HepG2 (cell line): ENCODE data around the gene NEDD4L. TPM values are rescaled to one million over a fixed set of nuclear protein-coding genes. Genes with fewer than 3 reads are reported as not detected.

Experiments
- ATAC-seq: fragments of 200-7000 bp; cut with Tn5 transposase; 3 replicates; pipeline ENCODE4 v1.9.1; 2020; ENCODE audit warnings: mild to moderate bottlenecking, moderate library complexity
- BruUV-seq: library from RNA; stranded (reverse); fragments of 400-500 nt; replicated peaks from 2 replicates; lab custom pipeline; 2021; lab: Mats Ljungman, UMichigan
- CTCF ChIA-PET: fragments of 300-600 bp; formaldehyde crosslinking; extraction: SDS; loops from one replicate; lab custom pipeline; 2021; ENCODE audit warnings: low total read pairs, inconsistent platforms, low intra/inter-chr PET ratio; lab: Yijun Ruan, JAX
- POLR2A ChIA-PET: fragments of 350-600 bp; sonication (Branson Sonifier 250); formaldehyde crosslinking; loops from one replicate; lab custom pipeline; 2020; ENCODE audit warnings: antibody characterized with exemption, inconsistent platforms; lab: Yijun Ruan, JAX
- DNase-seq: peaks from one replicate; pipeline ENCODE4 v3.0.0-alpha.2; 2015; ENCODE audit warnings: low spot score
- FAIRE-seq: peaks from 3 replicates; lab custom pipeline; 2011; peaks lifted over from hg19 to GRCh38; lab: Jason Lieb, UNC
- H2AFZ ChIP-seq: one replicate; pipeline ENCODE4 v1.6.1; 2011; ENCODE audit warnings: low read length, inconsistent platforms
- H3K27ac ChIP-seq: fragments of 300-600 bp; 3 replicates; pipeline ENCODE4 v1.8.0; 2011; ENCODE audit warnings: mixed run types, mild to moderate bottlenecking, mixed read lengths, low read length, inconsistent platforms; ENCODE audit not compliant: insufficient read depth; ENCODE audit errors: extremely low read length
- H3K27me3 ChIP-seq, 2 experiments: fragments of 200-600 bp in 1 of 2; 2 replicates in 1 of 2; 3 replicates in 1 of 2; pipeline versions ENCODE4 v1.6.0 to v1.8.0; 2011; ENCODE audit warnings: low read length in 2 of 2, mild to moderate bottlenecking in 2 of 2, moderate library complexity in 2 of 2, inconsistent platforms in 1 of 2; ENCODE audit not compliant: insufficient read depth in 2 of 2, control insufficient read depth in 1 of 2
- H3K36me3 ChIP-seq, 2 experiments: fragments of 200-600 bp in 1 of 2; replicated peaks in 1 of 2; 2 replicates in 1 of 2; 3 replicates in 1 of 2; pipeline versions ENCODE4 v1.5.1 to v1.8.0; 2011; ENCODE audit warnings: low read length in 2 of 2, inconsistent platforms in 1 of 2; ENCODE audit not compliant: insufficient read depth in 2 of 2, control insufficient read depth in 1 of 2
- H3K4me1 ChIP-seq: 2 replicates; pipeline ENCODE4 v1.5.1; 2012; ENCODE audit warnings: low read length, inconsistent platforms; ENCODE audit not compliant: insufficient read depth
- H3K4me2 ChIP-seq: 2 replicates; pipeline ENCODE4 v1.6.0; 2011; ENCODE audit warnings: low read depth, low read length, inconsistent platforms
- H3K4me3 ChIP-seq, 3 experiments: fragments of 200-600 bp in 1 of 3; sonication (generic), shearing (Covaris generic) in 1 of 3; replicated peaks in 1 of 3; 2 replicates each; pipeline ENCODE4 v1.5.1; 2011 to 2016; ENCODE audit warnings: low read length in 3 of 3, inconsistent platforms in 2 of 3, low read depth in 2 of 3, mild to moderate bottlenecking in 2 of 3, control low read depth in 1 of 3, mixed read lengths in 1 of 3; ENCODE audit not compliant: insufficient read depth in 1 of 3
- H3K79me2 ChIP-seq: one replicate; pipeline ENCODE4 v1.6.1; 2011; ENCODE audit warnings: low read length, inconsistent platforms; ENCODE audit not compliant: insufficient read depth
- H3K9ac ChIP-seq: 2 replicates; pipeline ENCODE4 v1.6.0; 2011; ENCODE audit warnings: mild to moderate bottlenecking, low read depth, low read length, inconsistent platforms; ENCODE audit not compliant: insufficient read depth
- H3K9me3 ChIP-seq: 2 replicates; pipeline ENCODE4 v1.5.1; 2012; ENCODE audit warnings: mild to moderate bottlenecking, low read length
- H4K20me1 ChIP-seq: 2 replicates; pipeline ENCODE4 v1.6.0; 2011; ENCODE audit warnings: inconsistent platforms, mild to moderate bottlenecking, low read length, moderate library complexity; ENCODE audit not compliant: insufficient read depth
- CC2D1A ChIP-seq: sonication (generic); formaldehyde crosslinking; IDR thresholded peaks from 2 replicates; pipeline ENCODE4 v1.8.1; 2023; ENCODE audit warnings: mild to moderate bottlenecking, missing genetic modification reagents
- DNMT1 ChIP-seq: sonication (generic); formaldehyde crosslinking; IDR thresholded peaks from 2 replicates; pipeline ENCODE4 v1.5.1; 2020; ENCODE audit warnings: mild to moderate bottlenecking, missing genetic modification reagents
- FOSL1 ChIP-seq: sonication (generic); formaldehyde crosslinking; IDR thresholded peaks from 2 replicates; pipeline ENCODE4 v1.9.0; 2021; ENCODE audit warnings: missing genetic modification reagents, borderline replicate concordance
- KAT2B ChIP-seq: fragments of 150-350 bp; IDR thresholded peaks from 2 replicates; pipeline ENCODE4 v1.6.1; 2014; ENCODE audit warnings: low read depth, low read length, borderline replicate concordance
- LCORL ChIP-seq, 2 experiments: fragments of 450-650 bp in 1 of 2; sonication (generic) in 1 of 2; formaldehyde crosslinking in 1 of 2; IDR thresholded peaks; 2 replicates each; pipeline versions ENCODE4 v1.5.0 to v1.6.1; 2017 to 2020; ENCODE audit warnings: antibody characterized with exemption in 1 of 2, missing genetic modification reagents in 1 of 2
- NR2F2 ChIP-seq: IDR thresholded peaks from 2 replicates; pipeline ENCODE4 v1.6.1; 2012; ENCODE audit warnings: low read depth, inconsistent platforms, borderline replicate concordance
- REXO4 ChIP-seq: sonication (generic); formaldehyde crosslinking; IDR thresholded peaks from 2 replicates; pipeline ENCODE4 v1.8.0; 2022; ENCODE audit warnings: missing genetic modification reagents, mild to moderate bottlenecking, borderline replicate concordance
- TSC22D2 ChIP-seq: sonication (generic); formaldehyde crosslinking; IDR thresholded peaks from 2 replicates; pipeline ENCODE4 v1.5.1; 2020; ENCODE audit warnings: missing genetic modification reagents, mild to moderate bottlenecking, borderline replicate concordance
- ZNF264 ChIP-seq: sonication (generic); formaldehyde crosslinking; IDR thresholded peaks from 2 replicates; pipeline ENCODE4 v1.4.0; 2020; ENCODE audit warnings: missing genetic modification reagents
- ZNF44 ChIP-seq: sonication (generic); formaldehyde crosslinking; IDR thresholded peaks from 2 replicates; pipeline ENCODE4 v1.5.1; 2020; ENCODE audit warnings: mild to moderate bottlenecking, missing genetic modification reagents
- ZNF549 ChIP-seq: sonication (generic); formaldehyde crosslinking; IDR thresholded peaks from 2 replicates; pipeline ENCODE4 v1.5.0; 2020; ENCODE audit warnings: missing genetic modification reagents
- ZNF616 ChIP-seq: sonication (generic); formaldehyde crosslinking; IDR thresholded peaks from 2 replicates; pipeline ENCODE4 v1.5.0; 2020; ENCODE audit warnings: low read depth, mild to moderate bottlenecking, missing genetic modification reagents
- ZNF644 ChIP-seq: IDR thresholded peaks from 2 replicates; pipeline ENCODE4 v1.6.1; 2016; ENCODE audit warnings: low read depth
- ZNF678 ChIP-seq: sonication (generic); formaldehyde crosslinking; IDR thresholded peaks from 2 replicates; pipeline ENCODE4 v1.4.0; 2020; ENCODE audit warnings: mild to moderate bottlenecking, missing genetic modification reagents
- ZNF772 ChIP-seq: sonication (generic); formaldehyde crosslinking; IDR thresholded peaks from 2 replicates; pipeline ENCODE4 v1.5.0; 2020; ENCODE audit warnings: mild to moderate bottlenecking, missing genetic modification reagents
- ZNF773 ChIP-seq: sonication (generic); formaldehyde crosslinking; IDR thresholded peaks from 2 replicates; pipeline ENCODE4 v1.4.0; 2020; ENCODE audit warnings: missing genetic modification reagents, borderline replicate concordance
- WGBS: methylation state at CpG from one replicate; pipeline ENCODE4 v1.1.6; 2017; ENCODE audit warnings: low lambda C conversion rate; 5-methylcytosine and 5-hydroxymethylcytosine counted together
- in situ Hi-C: cut with HindIII; loops from 2 replicates; pipeline ENCODE4 v1.10.0; 2017; ENCODE audit warnings: low pct_unique_long_range_greater_than_20kb; ENCODE audit not compliant: extremely low pct_ligation_motif_present
- intact Hi-C: fragments of 100-400 bp; cut with micrococcal nuclease; formaldehyde crosslinking; loops from one replicate; pipeline ENCODE4 v1.10.0; 2022; ENCODE audit not compliant: unreplicated experiment
- polyA plus RNA-seq, 8 experiments: library from polyadenylated mRNA; depleted of rRNA in 3 of 8; stranded (reverse) in 7 of 8; unstranded in 1 of 8; fragments of >200 nt; fragmentation: Illumina TruSeq in 4 of 8; extraction: Trizol in 4 of 8; gene quantifications; 2 replicates each; pipeline versions ENCODE4 v1.2.1 to v1.2.3, GENCODE V29; 2011 to 2016; ENCODE audit warnings: low read depth in 4 of 8, missing spikeins in 1 of 8, mixed read lengths in 1 of 8; ENCODE audit not compliant: insufficient read depth in 1 of 8
- total RNA-seq, 5 experiments: library from RNA; depleted of rRNA; stranded (reverse); fragments of >200 nt; fragmentation: Illumina TruSeq; extraction: Trizol; gene quantifications; 2 replicates each; pipeline ENCODE4 v1.2.3, GENCODE V29; 2016; ENCODE audit warnings: low read depth in 1 of 5
- TF ChIP-seq, protein P1 (sequence below): sonication (generic); formaldehyde crosslinking; IDR thresholded peaks from 2 replicates; pipeline ENCODE4 v1.5.0; 2020; ENCODE audit warnings: missing genetic modification reagents
- TF ChIP-seq, protein P2 (sequence below): sonication (generic); formaldehyde crosslinking; IDR thresholded peaks from 2 replicates; pipeline ENCODE4 v1.9.0; 2021; ENCODE audit warnings: missing genetic modification reagents, mild to moderate bottlenecking, borderline replicate concordance
- TF ChIP-seq, protein P3 (sequence below): sonication (generic); formaldehyde crosslinking; IDR thresholded peaks from 2 replicates; pipeline ENCODE4 v1.5.0; 2020; ENCODE audit warnings: missing genetic modification reagents
- TF ChIP-seq, protein P4 (sequence below): sonication (generic); formaldehyde crosslinking; IDR thresholded peaks from 2 replicates; pipeline ENCODE4 v1.5.1; 2020; ENCODE audit warnings: missing genetic modification reagents, mild to moderate bottlenecking, borderline replicate concordance

The NEDD4L gene
- total and polyA plus RNA-seq, 2 of the 13 experiments (the other 11 are each of a cell fraction or from before 2014, with no cell fraction given), result 168 to 390 TPM

DNA sequence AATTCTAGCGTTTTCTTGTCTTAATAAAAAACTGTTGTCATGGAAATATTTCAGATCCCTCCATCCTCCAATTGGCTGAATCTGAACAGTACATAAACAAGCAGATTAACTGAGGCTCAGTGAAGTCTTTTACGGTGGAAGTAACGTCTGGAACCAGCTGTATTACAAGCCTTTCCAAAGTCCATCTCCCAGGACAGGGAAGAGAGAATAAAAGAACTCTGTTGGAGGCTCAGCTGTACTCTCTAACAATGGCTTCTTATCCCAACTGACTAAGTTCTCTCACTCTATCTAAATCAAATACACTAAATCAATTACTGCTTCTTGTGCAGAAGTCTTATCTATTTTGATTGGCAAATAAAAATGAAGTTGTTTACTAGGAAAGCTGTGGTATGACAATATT, 19.9 kb upstream of the NEDD4L start:
- intact Hi-C loops, result loop anchor here (1.0 kb wide), 1 partner anchor 19 kb away; no protein-coding TSS in a partner anchor
- DNase-seq (peak; percentile 94), FAIRE-seq (peak; percentile 85), ATAC-seq (peak; percentile 93)
- ChIA-PET POLR2A (interaction anchor here (1.1 to 2.6 kb wide), 4 partner anchors 11 to 384 kb away, joined by 3 to 14 read pairs (median 4); no protein-coding TSS in a partner anchor), CTCF (no interaction called here)
- no peaks in the 10 kb centered on the region for H3K79me2 ChIP-seq
- no peak overlapping the region for H2AFZ ChIP-seq
- 0% methylated on average over 3 of the region's 3 CpGs for WGBS
- H3K9ac ChIP-seq, result 0 out of 2 replicates have a peak overlapping the region, but pooled peaks have one; percentile 25
- H3K36me3 ChIP-seq, result no peaks in the 10 kb centered on the region
- no peaks in the 10 kb centered on the region for H4K20me1 ChIP-seq
- peak overlapping the region; percentile 61 for H3K27ac ChIP-seq
- in situ Hi-C loops, result loop anchor here (10.0 to 25.0 kb wide), 3 partner anchors 391 to 638 kb away; partner anchors contain the start of gene MALT1
- peaks cover 96% of the 10 kb centered on the region for H3K4me1 ChIP-seq
- H3K4me3 ChIP-seq, result no peak overlapping the region
- H3K4me2 ChIP-seq, result peak overlapping the region; percentile 49
- no TSS peak for BruUV-seq
- no peaks in the 10 kb centered on the region for H3K9me3 ChIP-seq
- H3K27me3 ChIP-seq, result no peaks in the 10 kb centered on the region
- TF ChIP-seq, protein P1, sequence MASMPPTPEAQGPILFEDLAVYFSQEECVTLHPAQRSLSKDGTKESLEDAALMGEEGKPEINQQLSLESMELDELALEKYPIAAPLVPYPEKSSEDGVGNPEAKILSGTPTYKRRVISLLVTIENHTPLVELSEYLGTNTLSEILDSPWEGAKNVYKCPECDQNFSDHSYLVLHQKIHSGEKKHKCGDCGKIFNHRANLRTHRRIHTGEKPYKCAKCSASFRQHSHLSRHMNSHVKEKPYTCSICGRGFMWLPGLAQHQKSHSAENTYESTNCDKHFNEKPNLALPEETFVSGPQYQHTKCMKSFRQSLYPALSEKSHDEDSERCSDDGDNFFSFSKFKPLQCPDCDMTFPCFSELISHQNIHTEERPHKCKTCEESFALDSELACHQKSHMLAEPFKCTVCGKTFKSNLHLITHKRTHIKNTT (CRISPR knock-in tag), result no peak
- TF ChIP-seq REXO4 (CRISPR knock-in tag), result no peak
- TF ChIP-seq CC2D1A (CRISPR knock-in tag), result no peak
- no peak for TF ChIP-seq ZNF678 (CRISPR knock-in tag)
- TF ChIP-seq ZNF644 (CRISPR knock-in tag), result peak; percentile 77
- TF ChIP-seq ZNF264 (CRISPR knock-in tag), result no peak
- TF ChIP-seq, protein P2, sequence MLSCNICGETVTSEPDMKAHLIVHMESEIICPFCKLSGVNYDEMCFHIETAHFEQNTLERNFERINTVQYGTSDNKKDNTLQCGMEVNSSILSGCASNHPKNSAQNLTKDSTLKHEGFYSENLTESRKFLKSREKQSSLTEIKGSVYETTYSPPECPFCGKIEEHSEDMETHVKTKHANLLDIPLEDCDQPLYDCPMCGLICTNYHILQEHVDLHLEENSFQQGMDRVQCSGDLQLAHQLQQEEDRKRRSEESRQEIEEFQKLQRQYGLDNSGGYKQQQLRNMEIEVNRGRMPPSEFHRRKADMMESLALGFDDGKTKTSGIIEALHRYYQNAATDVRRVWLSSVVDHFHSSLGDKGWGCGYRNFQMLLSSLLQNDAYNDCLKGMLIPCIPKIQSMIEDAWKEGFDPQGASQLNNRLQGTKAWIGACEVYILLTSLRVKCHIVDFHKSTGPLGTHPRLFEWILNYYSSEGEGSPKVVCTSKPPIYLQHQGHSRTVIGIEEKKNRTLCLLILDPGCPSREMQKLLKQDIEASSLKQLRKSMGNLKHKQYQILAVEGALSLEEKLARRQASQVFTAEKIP (CRISPR knock-in tag), result no peak
- TF ChIP-seq ZNF44 (CRISPR knock-in tag), result no peak
- no peak for TF ChIP-seq ZNF549 (CRISPR knock-in tag)
- TF ChIP-seq ZNF616 (CRISPR knock-in tag), result no peak
- TF ChIP-seq DNMT1, result no peak
- TF ChIP-seq ZNF773 (CRISPR knock-in tag), result no peak
- TF ChIP-seq, protein P3, sequence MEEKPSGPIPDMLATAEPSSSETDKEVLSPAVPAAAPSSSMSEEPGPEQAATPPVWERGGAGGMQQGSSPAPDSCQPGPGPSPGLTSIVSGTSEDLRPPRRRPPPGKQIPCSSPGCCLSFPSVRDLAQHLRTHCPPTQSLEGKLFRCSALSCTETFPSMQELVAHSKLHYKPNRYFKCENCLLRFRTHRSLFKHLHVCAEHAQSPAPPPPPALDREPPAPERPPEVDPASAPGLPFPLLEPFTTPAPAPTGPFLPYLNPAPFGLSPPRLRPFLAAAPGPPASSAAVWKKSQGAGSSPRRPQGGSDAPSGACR (CRISPR knock-in tag), result no peak
- no peak for TF ChIP-seq TSC22D2 (CRISPR knock-in tag)
- no peak for TF ChIP-seq FOSL1 (CRISPR knock-in tag)
- TF ChIP-seq LCORL (IDR thresholded peaks at IDR 0.05), result no peak
- TF ChIP-seq LCORL (CRISPR knock-in tag; IDR thresholded peaks at IDR 0.05), result no peak
- TF ChIP-seq ZNF772, result no peak
- no peak for TF ChIP-seq KAT2B
- TF ChIP-seq, protein P4, sequence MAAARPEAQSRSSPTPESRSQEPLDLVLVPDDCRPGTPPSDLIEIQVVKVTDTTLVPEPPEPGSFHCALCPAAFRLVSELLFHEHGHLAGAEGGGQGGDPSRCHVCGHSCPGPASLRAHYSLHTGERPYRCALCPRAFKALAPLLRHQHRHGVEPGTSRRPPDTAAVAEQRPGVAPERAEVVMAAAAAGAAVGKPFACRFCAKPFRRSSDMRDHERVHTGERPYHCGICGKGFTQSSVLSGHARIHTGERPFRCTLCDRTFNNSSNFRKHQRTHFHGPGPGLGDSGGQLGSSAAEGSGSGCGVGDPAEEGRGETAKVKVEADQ (CRISPR knock-in tag), result no peak
- no peak for TF ChIP-seq NR2F2
